GM19238 (cell line): ENCODE measurements around the gene CELSR3.

Experiments
- DNase-seq: peaks from one replicate; pipeline ENCODE4 v3.0.0; 2011; ENCODE audit warnings: low spot score; ENCODE audit not compliant: insufficient read length

CELSR3 gene

GRCh38 chr3:48686538-48687219, 24.0 kb upstream of the CELSR3 start:
- DNase-seq = no peak

GRCh38 chr3:48685603-48686511, 23.2 kb upstream of the CELSR3 start, which contains the start of gene NCKIPSD:
NCKIPSD (minus strand) TSS chr3:48685915; CDS start chr3:48685807, 108 bp downstream.
- DNase-seq = peak; percentile 94

DNA sequence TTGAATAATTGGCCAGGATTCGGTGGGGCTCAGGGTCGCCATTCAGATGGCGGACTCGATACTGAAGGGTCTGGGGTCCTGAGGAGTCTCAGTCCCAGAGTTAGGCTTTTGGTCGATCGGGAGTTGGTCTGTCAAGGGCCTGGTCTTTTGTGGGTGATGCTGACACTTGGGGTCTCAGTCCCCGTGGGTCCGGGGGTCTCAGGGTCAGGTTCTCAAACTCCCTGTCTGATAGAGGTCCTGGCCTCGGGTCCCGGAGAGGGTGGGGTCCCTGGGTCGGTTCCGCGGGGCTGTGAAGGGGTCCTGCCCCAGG, 22.6 kb upstream of the CELSR3 start:
- DNase-seq = no peak

- no peak for DNase-seq
Measured at GRCh38 chr3:48684480-48685143, 21.9 kb upstream of the CELSR3 start.

- no peak for DNase-seq
Measured at GRCh38 chr3:48684054-48684349, 21.3 kb upstream of the CELSR3 start.

GRCh38 chr3:48682786-48683185, 20.1 kb upstream of the CELSR3 start:
- DNase-seq = no peak

DNA sequence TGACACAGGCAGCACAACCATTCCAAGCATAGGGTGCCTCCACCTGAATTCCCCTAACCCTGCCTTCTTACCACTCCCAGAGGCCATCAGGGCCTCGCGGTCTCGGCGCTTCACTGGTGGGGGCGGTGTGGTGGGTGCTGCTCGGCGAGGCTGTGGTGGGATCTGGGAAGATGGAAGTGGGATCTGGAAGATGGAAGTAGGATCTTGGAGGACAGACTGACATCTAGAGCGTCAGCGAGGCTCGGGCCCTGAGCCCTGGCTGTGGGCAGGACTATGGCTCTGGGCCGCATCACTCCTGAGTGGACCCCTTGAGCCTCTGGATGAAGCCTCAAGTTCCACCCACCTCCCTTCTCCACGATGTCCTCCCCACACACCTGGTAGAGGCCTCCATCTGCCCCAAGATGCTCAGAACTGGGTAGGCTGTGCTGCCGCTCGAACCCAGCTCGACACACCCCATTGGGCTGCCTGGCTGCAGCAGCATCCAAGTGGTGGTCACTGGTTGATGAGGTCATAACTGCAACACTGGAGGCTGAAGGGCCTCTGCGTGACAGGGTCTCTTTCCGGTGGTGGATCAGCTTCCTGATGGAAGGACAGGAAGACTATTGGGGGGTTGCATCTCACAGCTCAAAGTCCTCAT, 19.4 kb upstream of the CELSR3 start:
- DNase-seq = no peak

DNA sequence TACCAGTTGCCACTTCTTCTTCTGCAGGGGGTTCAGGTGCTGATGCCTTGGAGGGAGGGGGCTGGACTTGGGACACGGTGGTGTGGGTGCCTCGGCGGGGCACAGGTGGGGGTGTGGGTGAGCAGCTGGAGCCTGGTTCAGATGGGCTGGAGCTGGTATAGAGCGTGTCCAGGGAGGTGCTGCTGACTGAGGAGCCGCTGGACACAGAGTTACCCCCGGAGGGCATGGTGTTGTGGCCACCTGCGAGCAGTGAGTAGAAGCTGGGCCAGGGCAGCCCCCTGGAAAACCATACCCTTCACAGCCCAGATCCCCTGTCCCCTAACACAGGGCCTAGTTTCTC, 18.8 kb upstream of the CELSR3 start:
- no peak for DNase-seq

DNA sequence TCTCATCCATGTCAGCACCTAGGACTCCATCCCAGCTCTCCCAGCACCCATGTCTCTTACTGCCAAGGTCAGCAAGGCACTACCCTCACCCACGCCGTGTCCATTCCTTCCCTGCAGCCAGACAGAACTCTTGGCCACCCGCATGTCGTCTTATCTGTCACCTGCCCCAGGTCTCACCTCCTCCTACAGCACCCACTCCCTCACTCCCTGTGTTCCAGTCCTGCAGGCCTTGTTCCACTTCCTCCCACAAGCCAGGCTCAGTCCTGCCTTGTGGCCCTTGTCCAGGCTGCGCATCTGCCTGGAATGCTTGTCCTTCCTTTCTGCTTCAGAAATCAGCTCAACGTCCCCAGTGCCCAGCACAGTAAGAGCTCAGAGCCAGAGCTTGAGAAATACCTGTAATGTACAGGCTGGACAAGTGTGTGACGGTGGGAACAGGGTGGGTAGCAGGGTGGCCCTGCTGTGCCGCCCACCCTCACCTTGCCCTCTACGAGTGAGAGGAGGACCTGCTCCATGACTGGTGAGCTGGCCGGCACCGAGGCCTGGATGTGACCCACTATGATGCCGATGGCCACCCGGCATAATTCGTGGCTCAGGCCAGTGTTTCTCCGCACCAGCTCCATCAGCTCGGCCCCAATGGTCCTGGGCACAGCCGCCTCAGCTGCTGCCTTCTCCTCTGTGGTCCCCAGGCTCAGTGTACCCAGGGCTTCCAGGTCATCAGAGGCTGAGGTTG, 18.3 kb upstream of the CELSR3 start:
- DNase-seq = no peak

DNA sequence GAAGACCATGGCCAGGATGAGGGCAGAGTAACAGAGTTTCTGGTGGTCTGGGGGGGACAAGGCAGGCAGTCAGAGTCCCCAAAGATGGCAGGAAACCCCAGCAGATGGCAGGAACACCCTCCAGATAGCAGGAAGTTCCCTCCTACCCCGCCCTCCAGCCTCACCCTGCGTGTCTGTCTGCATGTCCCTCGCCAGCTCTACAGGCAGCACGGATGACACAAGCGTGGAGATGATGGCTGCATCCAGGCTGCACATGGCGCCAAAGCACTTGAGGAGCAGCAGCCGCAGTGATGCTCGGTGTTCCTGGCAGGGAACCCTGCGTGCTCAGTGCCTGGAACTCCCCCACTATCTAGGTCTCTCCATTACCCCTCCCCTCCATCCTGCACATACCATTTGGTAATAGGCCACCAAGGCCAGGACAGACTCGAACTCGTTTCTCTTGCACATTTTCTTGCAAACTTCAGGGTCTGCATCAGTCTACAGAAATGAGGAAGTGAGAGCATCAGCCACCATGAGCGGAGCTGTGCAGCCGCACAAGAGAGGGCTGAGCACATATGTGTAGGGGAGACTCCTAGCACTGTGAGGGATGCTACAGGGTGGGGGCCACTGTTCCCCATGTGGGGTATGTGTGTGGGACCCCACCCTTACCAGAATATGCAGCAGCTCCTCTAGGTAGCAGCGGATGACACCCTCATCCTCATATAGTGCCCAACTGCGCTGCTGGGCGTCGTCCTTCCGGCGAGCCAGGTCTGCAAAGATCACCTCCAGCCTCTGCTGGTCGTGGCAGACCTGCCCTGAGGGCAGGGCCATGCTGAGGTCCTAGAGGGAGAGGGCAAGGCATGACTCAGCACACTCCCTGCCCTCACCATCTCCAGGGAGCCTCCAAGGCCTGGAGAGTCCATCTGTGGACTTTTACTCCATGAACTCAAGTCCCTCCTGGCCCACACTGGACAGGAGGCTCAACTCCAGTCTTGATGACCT, 17.0 kb upstream of the CELSR3 start:
- DNase-seq = no peak

GRCh38 chr3:48678566-48679380, 16.1 kb upstream of the CELSR3 start:
- DNase-seq = no peak

DNA sequence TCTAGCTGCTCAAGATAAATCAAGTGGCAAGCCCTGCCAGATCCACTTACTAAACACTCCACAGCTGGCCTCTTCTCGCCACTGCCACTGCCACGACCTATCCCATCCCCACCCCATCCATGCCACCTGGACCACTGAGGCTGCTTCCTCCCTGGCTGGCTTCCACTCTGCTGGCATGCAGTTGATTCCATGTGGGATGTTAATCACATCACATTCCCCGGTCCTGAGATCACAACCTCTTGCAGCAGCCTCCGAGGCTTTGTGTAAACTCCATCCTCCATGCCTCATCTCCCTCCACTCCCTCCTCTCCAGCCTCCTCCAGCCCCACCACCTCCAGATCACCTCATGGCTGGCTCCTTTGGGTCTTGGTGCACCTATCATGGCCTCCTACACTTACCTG, 15.4 kb upstream of the CELSR3 start:
- no peak for DNase-seq

GRCh38 chr3:48674505-48674904, 11.8 kb upstream of the CELSR3 start:
- DNase-seq = no peak

GRCh38 chr3:48672522-48672921, 9.8 kb upstream of the CELSR3 start:
- DNase-seq = no peak

GRCh38 chr3:48664929-48665328, 2.2 kb upstream of the CELSR3 start:
- no peak for DNase-seq

GRCh38 chr3:48664313-48664644, 1.6 kb upstream of the CELSR3 start:
- DNase-seq = no peak

- peak; percentile 99 for DNase-seq
Measured at GRCh38 chr3:48663489-48664312, 1.0 kb upstream of the CELSR3 start.

DNA sequence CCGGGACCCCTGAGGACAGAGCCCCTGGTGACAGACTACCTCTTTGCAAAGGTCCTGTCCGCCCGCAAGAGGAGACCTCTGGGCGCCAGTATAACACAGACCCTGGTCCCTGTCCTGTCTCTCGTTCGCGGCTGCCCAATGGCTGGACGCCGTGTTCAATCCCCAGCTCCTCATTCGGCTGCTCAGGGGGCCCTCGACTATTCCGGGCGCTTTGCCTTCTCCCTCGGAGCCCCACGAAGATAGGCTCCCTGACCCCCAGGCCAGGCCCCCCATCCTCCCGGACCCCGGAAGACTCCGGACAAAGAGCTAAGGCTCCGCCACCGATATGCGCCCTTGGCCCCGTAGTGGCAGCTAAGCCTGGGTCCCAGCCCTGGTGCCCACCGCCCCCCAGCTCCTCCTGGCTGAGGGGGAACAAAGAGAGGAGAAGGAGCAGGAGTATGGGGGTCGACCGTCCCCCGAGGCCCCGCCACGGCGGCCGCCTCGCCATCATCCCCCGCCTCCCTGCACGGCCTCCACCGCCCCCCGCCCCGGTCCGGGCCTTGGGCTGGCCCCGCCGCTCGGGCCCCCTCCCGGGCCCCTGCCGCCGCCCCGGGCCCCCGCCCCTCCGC, 437 bp downstream of the CELSR3 start:
- no peak for DNase-seq
